Stomach (tissue), 4 donors: ENCODE results near the gene LTV1.

Experiments
- EP300 ChIP-seq: sonication (generic); formaldehyde crosslinking; IDR thresholded peaks from one replicate; pipeline ENCODE4 v1.6.1; 2017; ENCODE audit warnings: antibody characterized with exemption
- POLR2A ChIP-seq, 4 donors: fragments of 450-650 bp; IDR thresholded peaks; one replicate each; pipeline ENCODE4 v1.6.1; 2016; ENCODE audit warnings: antibody characterized with exemption in 4 of 4, control low read depth in 2 of 4, mild to moderate bottlenecking in 1 of 4, moderate library complexity in 1 of 4
- TF ChIP-seq, protein P1 (sequence below), 7 experiments: fragments of 450-650 bp in 4 of 7; fragments of 200-600 bp in 3 of 7; sonication (generic) in 3 of 7; IDR thresholded peaks; one replicate each; pipeline ENCODE4 v1.5.1; 2016 to 2019; ENCODE audit warnings: antibody characterized with exemption in 7 of 7, control low read depth in 2 of 7, mild to moderate bottlenecking in 1 of 7

- TF ChIP-seq, protein P1, sequence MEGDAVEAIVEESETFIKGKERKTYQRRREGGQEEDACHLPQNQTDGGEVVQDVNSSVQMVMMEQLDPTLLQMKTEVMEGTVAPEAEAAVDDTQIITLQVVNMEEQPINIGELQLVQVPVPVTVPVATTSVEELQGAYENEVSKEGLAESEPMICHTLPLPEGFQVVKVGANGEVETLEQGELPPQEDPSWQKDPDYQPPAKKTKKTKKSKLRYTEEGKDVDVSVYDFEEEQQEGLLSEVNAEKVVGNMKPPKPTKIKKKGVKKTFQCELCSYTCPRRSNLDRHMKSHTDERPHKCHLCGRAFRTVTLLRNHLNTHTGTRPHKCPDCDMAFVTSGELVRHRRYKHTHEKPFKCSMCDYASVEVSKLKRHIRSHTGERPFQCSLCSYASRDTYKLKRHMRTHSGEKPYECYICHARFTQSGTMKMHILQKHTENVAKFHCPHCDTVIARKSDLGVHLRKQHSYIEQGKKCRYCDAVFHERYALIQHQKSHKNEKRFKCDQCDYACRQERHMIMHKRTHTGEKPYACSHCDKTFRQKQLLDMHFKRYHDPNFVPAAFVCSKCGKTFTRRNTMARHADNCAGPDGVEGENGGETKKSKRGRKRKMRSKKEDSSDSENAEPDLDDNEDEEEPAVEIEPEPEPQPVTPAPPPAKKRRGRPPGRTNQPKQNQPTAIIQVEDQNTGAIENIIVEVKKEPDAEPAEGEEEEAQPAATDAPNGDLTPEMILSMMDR (IDR thresholded peaks at IDR 0.05): no peak
- TF ChIP-seq POLR2A (IDR thresholded peaks at IDR 0.05) (no peak), EP300 (no peak)
Observed at GRCh38 chr6:143840595-143841265, 2.4 kb upstream of the LTV1 start.
